LHCN-M2 (cell line): ENCODE data around the gene RFTN1. TPM values are rescaled to one million over a fixed set of nuclear protein-coding genes. Genes with fewer than 3 reads are reported as not detected.
"Not testable (repeated sequence)": the region's sequence is repeated elsewhere in the genome, so short reads cannot be mapped to it uniquely, and the experiment has no call there.

ENCODE experiments used
- DNase-seq: peaks from one replicate; pipeline ENCODE4 v3.0.0-alpha.2; 2012; ENCODE audit warnings: low read depth
- total RNA-seq: library from RNA; depleted of rRNA; stranded (reverse); fragments of >200 nt; gene quantifications from 2 replicates; pipeline ENCODE4 v1.2.3, GENCODE V29; 2014

The RFTN1 gene
- total RNA-seq, 1 experiment from 2014 or later, result 58.2 TPM

- DNase-seq, result no peak
These were observed 183.1 kb downstream of the RFTN1 start for GRCh38 chr3:16330351-16330750.

GRCh38 chr3:16329826-16330129, 183.7 kb downstream of the RFTN1 start:
- DNase-seq, result no peak

GRCh38 chr3:16329036-16329825, 184.3 kb downstream of the RFTN1 start:
- DNase-seq, result no peak

- no peak for DNase-seq
These were observed 185.4 kb downstream of the RFTN1 start for GRCh38 chr3:16328124-16328523.

GRCh38 chr3:16326724-16327349, 186.7 kb downstream of the RFTN1 start:
- no peak for DNase-seq

GRCh38 chr3:16325850-16326249, 187.6 kb downstream of the RFTN1 start:
- DNase-seq, result no peak

GRCh38 chr3:16323737-16324136, 189.8 kb downstream of the RFTN1 start:
- no peak for DNase-seq

- DNase-seq, result no peak
These were observed 191.3 kb downstream of the RFTN1 start for GRCh38 chr3:16322189-16322588.

GRCh38 chr3:16320711-16321110, 192.8 kb downstream of the RFTN1 start:
- no peak for DNase-seq

GRCh38 chr3:16319723-16320122, 193.8 kb downstream of the RFTN1 start:
- no peak for DNase-seq

- DNase-seq, result peak; percentile 15
These were observed 194.2 kb downstream of the RFTN1 start for GRCh38 chr3:16319307-16319706.

GRCh38 chr3:16318176-16318575, 195.3 kb downstream of the RFTN1 start:
- DNase-seq, result no peak

GRCh38 chr3:16317561-16317945, 195.9 kb downstream of the RFTN1 start:
- no peak for DNase-seq

- peak; percentile 24 for DNase-seq
These were observed 196.5 kb downstream of the RFTN1 start for GRCh38 chr3:16316847-16317560.

GRCh38 chr3:16316396-16316795, 197.1 kb downstream of the RFTN1 start:
- no peak for DNase-seq

- no peak for DNase-seq
These were observed 197.9 kb downstream of the RFTN1 start for GRCh38 chr3:16315623-16316022.

GRCh38 chr3:16313886-16314645, 199.4 kb downstream of the RFTN1 start:
- no peak for DNase-seq

GRCh38 chr3:16311960-16312451, 201.5 kb downstream of the RFTN1 start:
- peak; percentile 24 for DNase-seq

- not testable (repeated sequence) for DNase-seq
These were observed 203.0 kb downstream of the RFTN1 start for GRCh38 chr3:16310486-16310885.

GRCh38 chr3:16309558-16309957, 203.9 kb downstream of the RFTN1 start:
- DNase-seq, result peak; percentile 32

GRCh38 chr3:16308727-16309126, 204.8 kb downstream of the RFTN1 start:
- no peak for DNase-seq
